ENCODE measurements around the gene NR3C2. TPM values are rescaled to one million over a fixed set of nuclear protein-coding genes. Genes with fewer than 3 reads are reported as not detected.

Gene NR3C2
- total RNA-seq, 1 experiment from 2014 or later: 2.7 TPM

- Histone ChIP-seq H4K20me1 (ENCODE audit: insufficient read depth) (no peaks in the 10 kb centered on the region), H3K9me3 (ENCODE audit: control insufficient read depth in 1 of 2, insufficient read depth in 1 of 2, low read depth in 1 of 2, low read length in 2 of 2) (no peaks in the 10 kb centered on the region), H3K79me2 (ENCODE audit: insufficient read depth, low read length) (no peaks in the 10 kb centered on the region), H3K4me3 (replicated peaks in 1 of 2; ENCODE audit: low read depth in 1 of 2, low read length in 2 of 2) (no peak overlapping the region), H2AFZ (ENCODE audit: low read depth, low read length, poor library complexity, severe bottlenecking) (no peak overlapping the region), H3K9ac (ENCODE audit: low read length) (no peak overlapping the region), H3K27ac (ENCODE audit: low read depth, low read length) (no peak overlapping the region), H3K9me2 (ENCODE audit: insufficient read depth) (no peaks in the 10 kb centered on the region), H3K4me2 (ENCODE audit: low read length) (no peak overlapping the region), H3K27me3 (ENCODE audit: insufficient read depth, low read length) (no peaks in the 10 kb centered on the region), H3K4me1 (ENCODE audit: control insufficient read depth in 1 of 2, insufficient read depth in 2 of 2, low read length in 2 of 2) (peaks cover 10 to 23% of the 10 kb centered on the region in 2 experiments; a peak in 3 of 4 replicates), H3K36me3 (ENCODE audit: control insufficient read depth in 1 of 2, insufficient read depth in 2 of 2, low read length in 2 of 2) (no peaks in the 10 kb centered on the region)
- ATAC-seq: no peak
- RAD21 ChIA-PET (ENCODE audit: low non-redundant PET in 1 of 2, low total read pairs in 2 of 2, uncharacterized antibody in 2 of 2, unreplicated experiment in 2 of 2): no interaction called here
- TF ChIP-seq ZBTB33 (IDR thresholded peaks at IDR 0.05; ENCODE audit: extremely low read depth, insufficient replicate concordance, low read length) (no peak), EGR1 (IDR thresholded peaks at IDR 0.05; ENCODE audit: low read depth) (no peak), TCF7L2 (IDR thresholded peaks at IDR 0.05; ENCODE audit: borderline replicate concordance, extremely low read depth, insufficient read depth, insufficient read length) (no peak), POLR2AphosphoS5 (IDR thresholded peaks at IDR 0.05; ENCODE audit: low read depth, low read length) (no peak), ATF3 (IDR thresholded peaks at IDR 0.05) (no peak), EZH2phosphoT487 (IDR thresholded peaks at IDR 0.05; ENCODE audit: borderline replicate concordance) (no peak), REST (IDR thresholded peaks at IDR 0.05; ENCODE audit: low read depth) (no peak)
- no TSS peak for BruUV-seq (replicated peaks)
- POLR2A ChIA-PET: no interaction called here
- intact Hi-C loops (cut with micrococcal nuclease): no loop called here
- CTCF ChIA-PET: no interaction called here
- DNase-seq (ENCODE audit: low read depth, low spot score): no peak
Measured at GRCh38 chr4:148057516-148057915, 384.7 kb downstream of the NR3C2 start.
